Endothelial cell (in vitro differentiated cells): ENCODE data around the gene DUSP22. TPM values are rescaled to one million over a fixed set of nuclear protein-coding genes. Genes with fewer than 3 reads are reported as not detected.
"Not testable (repeated sequence)": the region's sequence is repeated elsewhere in the genome, so short reads cannot be mapped to it uniquely, and the experiment has no call there.

Experiments used
- DNase-seq: peaks from one replicate; pipeline ENCODE4 v3.0.0; 2021; ENCODE audit warnings: low spot score
- H3K27ac Mint-ChIP-seq: one replicate; pipeline ENCODE4 v1.8.0; 2021; ENCODE audit warnings: mixed read lengths, inconsistent platforms; ENCODE audit not compliant: unreplicated experiment
- H3K27me3 Mint-ChIP-seq: one replicate; pipeline ENCODE4 v1.8.0; 2021; ENCODE audit warnings: mild to moderate bottlenecking, moderate library complexity, mixed read lengths, inconsistent platforms; ENCODE audit not compliant: unreplicated experiment
- H3K36me3 Mint-ChIP-seq: one replicate; pipeline ENCODE4 v1.8.0; 2021; ENCODE audit warnings: mild to moderate bottlenecking, low read depth, mixed read lengths, inconsistent platforms; ENCODE audit not compliant: unreplicated experiment
- H3K4me1 Mint-ChIP-seq: one replicate; pipeline ENCODE4 v1.8.0; 2021; ENCODE audit warnings: mild to moderate bottlenecking, mixed read lengths, inconsistent platforms; ENCODE audit not compliant: unreplicated experiment
- H3K4me3 Mint-ChIP-seq: one replicate; pipeline ENCODE4 v1.8.0; 2021; ENCODE audit warnings: mild to moderate bottlenecking, mixed read lengths, inconsistent platforms; ENCODE audit not compliant: unreplicated experiment
- H3K9me3 Mint-ChIP-seq: one replicate; pipeline ENCODE4 v1.8.0; 2021; ENCODE audit warnings: mixed read lengths, inconsistent platforms; ENCODE audit not compliant: unreplicated experiment
- total RNA-seq: library from RNA; stranded (reverse); fragmentation: NEBNext Ultra II Directional; extraction: Animal tissue kit (Norgen Biotek cat#: 25700); gene quantifications from one replicate; pipeline ENCODE4 v1.2.1, GENCODE V29; 2021; ENCODE audit not compliant: unreplicated experiment
- TF ChIP-seq, protein P1 (sequence below): fragments of 200-600 bp; sonication (generic); IDR thresholded peaks from one replicate; pipeline ENCODE4 v1.5.0; 2021; ENCODE audit warnings: antibody characterized with exemption; ENCODE audit not compliant: unreplicated experiment

DUSP22 gene
- total RNA-seq, 1 donor from 2014 or later, result 57.3 TPM

- no peak for DNase-seq
- TF ChIP-seq, protein P1, sequence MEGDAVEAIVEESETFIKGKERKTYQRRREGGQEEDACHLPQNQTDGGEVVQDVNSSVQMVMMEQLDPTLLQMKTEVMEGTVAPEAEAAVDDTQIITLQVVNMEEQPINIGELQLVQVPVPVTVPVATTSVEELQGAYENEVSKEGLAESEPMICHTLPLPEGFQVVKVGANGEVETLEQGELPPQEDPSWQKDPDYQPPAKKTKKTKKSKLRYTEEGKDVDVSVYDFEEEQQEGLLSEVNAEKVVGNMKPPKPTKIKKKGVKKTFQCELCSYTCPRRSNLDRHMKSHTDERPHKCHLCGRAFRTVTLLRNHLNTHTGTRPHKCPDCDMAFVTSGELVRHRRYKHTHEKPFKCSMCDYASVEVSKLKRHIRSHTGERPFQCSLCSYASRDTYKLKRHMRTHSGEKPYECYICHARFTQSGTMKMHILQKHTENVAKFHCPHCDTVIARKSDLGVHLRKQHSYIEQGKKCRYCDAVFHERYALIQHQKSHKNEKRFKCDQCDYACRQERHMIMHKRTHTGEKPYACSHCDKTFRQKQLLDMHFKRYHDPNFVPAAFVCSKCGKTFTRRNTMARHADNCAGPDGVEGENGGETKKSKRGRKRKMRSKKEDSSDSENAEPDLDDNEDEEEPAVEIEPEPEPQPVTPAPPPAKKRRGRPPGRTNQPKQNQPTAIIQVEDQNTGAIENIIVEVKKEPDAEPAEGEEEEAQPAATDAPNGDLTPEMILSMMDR, result no peak
Measured at GRCh38 chr6:324116-324728, 31.9 kb downstream of the DUSP22 start.

GRCh38 chr6:324729-325125 lies 32.4 kb downstream of the DUSP22 start:
- TF ChIP-seq, protein P1, result no peak
- Mint-ChIP-seq H3K4me1 (peaks cover 3% of the 10 kb centered on the region), H3K27ac (no peak overlapping the region), H3K9me3 (peaks cover 11% of the 10 kb centered on the region), H3K4me3 (no peak overlapping the region), H3K36me3 (peaks cover 19% of the 10 kb centered on the region), H3K27me3 (peaks cover 18% of the 10 kb centered on the region)
- DNase-seq, result no peak

More at GRCh38 chr6:324116-324728, 31.9 kb downstream of the DUSP22 start:
- Mint-ChIP-seq H3K4me1 (peaks cover 3% of the 10 kb centered on the region), H3K27ac (no peak overlapping the region), H3K9me3 (peaks cover 16% of the 10 kb centered on the region), H3K36me3 (peaks cover 19% of the 10 kb centered on the region), H3K4me3 (no peak overlapping the region), H3K27me3 (peaks cover 18% of the 10 kb centered on the region)

GRCh38 chr6:325161-325860 lies 33.0 kb downstream of the DUSP22 start:
- H3K36me3 Mint-ChIP-seq, result peaks cover 19% of the 10 kb centered on the region
- DNase-seq, H3K4me1 Mint-ChIP-seq, H3K27ac Mint-ChIP-seq, H3K4me3 Mint-ChIP-seq: not testable (repeated sequence)
- H3K27me3 Mint-ChIP-seq, result peaks cover 18% of the 10 kb centered on the region
- H3K9me3 Mint-ChIP-seq, result peaks cover 11% of the 10 kb centered on the region

GRCh38 chr6:326066-326465 lies 33.8 kb downstream of the DUSP22 start:
- Mint-ChIP-seq H3K4me3 (peak overlapping the region; percentile 75), H3K36me3 (peaks cover 19% of the 10 kb centered on the region)

GRCh38 chr6:326896-327537 lies 34.7 kb downstream of the DUSP22 start:
- TF ChIP-seq, protein P1, result no peak
- no peak for DNase-seq
- peaks cover 11% of the 10 kb centered on the region for H3K9me3 Mint-ChIP-seq
- H3K27ac Mint-ChIP-seq, result no peak overlapping the region
- peaks cover 18% of the 10 kb centered on the region for H3K27me3 Mint-ChIP-seq
- H3K4me3 Mint-ChIP-seq, result peak overlapping the region; percentile 13
- H3K36me3 Mint-ChIP-seq, result peaks cover 19% of the 10 kb centered on the region
- peaks cover 3% of the 10 kb centered on the region for H3K4me1 Mint-ChIP-seq

More at GRCh38 chr6:326066-326465, 33.8 kb downstream of the DUSP22 start:
- not testable (repeated sequence) for DNase-seq, H3K27ac Mint-ChIP-seq, H3K4me1 Mint-ChIP-seq
- Mint-ChIP-seq H3K9me3 (peaks cover 11% of the 10 kb centered on the region), H3K27me3 (peaks cover 18% of the 10 kb centered on the region)
